Fibroblast of lung (primary cell): ENCODE results near the gene PIK3AP1. TPM values are rescaled to one million over a fixed set of nuclear protein-coding genes. Genes with fewer than 3 reads are reported as not detected.
"Not testable (repeated sequence)": the region's sequence is repeated elsewhere in the genome, so short reads cannot be mapped to it uniquely, and the experiment has no call there.

ENCODE experiments used
- DNase-seq, 2 donors: peaks; one replicate each; pipeline versions ENCODE4 v3.0.0 to v3.0.0-alpha.2; 2010; ENCODE audit warnings: low read depth in 2 of 2
- H2AFZ ChIP-seq: 2 replicates; pipeline ENCODE4 v1.5.1; 2012; ENCODE audit warnings: low read length, control low read depth, inconsistent platforms
- H3K27ac ChIP-seq: 2 replicates; pipeline ENCODE4 v1.5.1; 2011; ENCODE audit warnings: low read length, control low read depth; ENCODE audit not compliant: insufficient read depth
- H3K27me3 ChIP-seq: 2 replicates; pipeline ENCODE4 v1.5.1; 2011; ENCODE audit warnings: mild to moderate bottlenecking, low read length; ENCODE audit not compliant: control insufficient read depth, insufficient read depth
- H3K36me3 ChIP-seq: 2 replicates; pipeline ENCODE4 v1.5.1; 2011; ENCODE audit warnings: low read length; ENCODE audit not compliant: control insufficient read depth, insufficient read depth
- H3K4me1 ChIP-seq: 2 replicates; pipeline ENCODE4 v1.5.1; 2011; ENCODE audit warnings: low read length; ENCODE audit not compliant: control insufficient read depth, insufficient read depth; ENCODE audit errors: extremely low read depth
- H3K4me2 ChIP-seq: 2 replicates; pipeline ENCODE4 v1.5.1; 2011; ENCODE audit warnings: low read length, control low read depth; ENCODE audit not compliant: insufficient read depth; ENCODE audit errors: extremely low read depth
- H3K4me3 ChIP-seq, 4 experiments: fragments of 200-600 bp in 1 of 4; sonication (generic) in 1 of 4; replicated peaks in 1 of 4; 2 replicates each; pipeline ENCODE4 v1.5.1; 2011 to 2016; ENCODE audit warnings: low read length in 4 of 4, low read depth in 3 of 4, mild to moderate bottlenecking in 3 of 4, control low read depth in 2 of 4, inconsistent platforms in 1 of 4, mixed read lengths in 1 of 4; ENCODE audit not compliant: insufficient read depth in 1 of 4; ENCODE audit errors: control extremely low read depth in 1 of 4
- H3K79me2 ChIP-seq: 2 replicates; pipeline ENCODE4 v1.5.1; 2012; ENCODE audit warnings: mild to moderate bottlenecking, low read length, inconsistent platforms; ENCODE audit not compliant: control insufficient read depth, insufficient read depth
- H3K9ac ChIP-seq: 2 replicates; pipeline ENCODE4 v1.5.1; 2011; ENCODE audit warnings: mild to moderate bottlenecking, low read length, control low read depth; ENCODE audit not compliant: insufficient read depth
- H3K9me3 ChIP-seq: 2 replicates; pipeline ENCODE4 v1.5.1; 2012; ENCODE audit warnings: low read depth, low read length; ENCODE audit not compliant: control insufficient read depth, insufficient read depth
- H4K20me1 ChIP-seq: 2 replicates; pipeline ENCODE4 v1.5.1; 2011; ENCODE audit warnings: low read length; ENCODE audit not compliant: control insufficient read depth, insufficient read depth; ENCODE audit errors: extremely low read depth
- EZH2 ChIP-seq: IDR thresholded peaks from 2 replicates; pipeline ENCODE4 v1.5.1; 2012; ENCODE audit warnings: low read length, control low read depth, mild to moderate bottlenecking; ENCODE audit errors: missing control alignments
- polyA plus RNA-seq, 2 donors: library from polyadenylated mRNA; depleted of rRNA in 1 of 2; stranded (reverse) in 1 of 2; unstranded in 1 of 2; fragments of >200 nt; gene quantifications; 2 replicates each; pipeline ENCODE4 v1.2.1, GENCODE V29; 2011 to 2012; ENCODE audit warnings: missing spikeins in 1 of 2
- total RNA-seq: library from RNA; depleted of rRNA; stranded (reverse); fragments of >200 nt; gene quantifications from 2 replicates; pipeline ENCODE4 v1.2.1, GENCODE V29; 2014
- TF ChIP-seq, protein P1 (sequence below), 2 donors: IDR thresholded peaks in 1 of 2; conservative IDR thresholded peaks in 1 of 2; 1 replicate in 1 of 2; 2 replicates in 1 of 2; pipeline ENCODE4 v1.5.1; 2011 to 2012; ENCODE audit warnings: low read length in 2 of 2, control low read depth in 1 of 2, inconsistent platforms in 1 of 2, low read depth in 1 of 2, mild to moderate bottlenecking in 1 of 2

Gene PIK3AP1
- total and polyA plus RNA-seq, 2 donors (not counting 1 experiment from before 2014, with no cell fraction given), result 0.17 to 0.24 TPM

DNA sequence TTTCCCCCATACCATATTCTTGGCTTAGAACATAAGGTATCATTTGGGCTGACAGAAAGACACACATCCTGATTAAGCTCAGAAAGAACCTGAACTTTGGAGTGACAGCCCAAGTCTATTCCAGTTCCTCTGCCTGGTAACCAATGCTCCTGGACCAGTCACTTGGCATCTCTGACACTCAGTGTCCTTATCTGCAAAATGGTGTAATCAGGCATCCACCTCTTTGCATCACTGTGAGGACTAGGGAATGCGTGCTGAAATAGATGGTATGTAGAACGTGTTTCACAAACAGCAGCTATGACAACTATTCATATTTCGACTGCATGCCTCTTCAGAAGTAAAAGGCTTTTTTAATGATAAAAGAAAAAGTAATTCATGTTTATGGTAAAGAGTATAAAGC, 26.2 kb upstream of the PIK3AP1 start:
- no peak for DNase-seq
- no peaks in the 10 kb centered on the region for H3K4me1 ChIP-seq
- TF ChIP-seq, protein P1, sequence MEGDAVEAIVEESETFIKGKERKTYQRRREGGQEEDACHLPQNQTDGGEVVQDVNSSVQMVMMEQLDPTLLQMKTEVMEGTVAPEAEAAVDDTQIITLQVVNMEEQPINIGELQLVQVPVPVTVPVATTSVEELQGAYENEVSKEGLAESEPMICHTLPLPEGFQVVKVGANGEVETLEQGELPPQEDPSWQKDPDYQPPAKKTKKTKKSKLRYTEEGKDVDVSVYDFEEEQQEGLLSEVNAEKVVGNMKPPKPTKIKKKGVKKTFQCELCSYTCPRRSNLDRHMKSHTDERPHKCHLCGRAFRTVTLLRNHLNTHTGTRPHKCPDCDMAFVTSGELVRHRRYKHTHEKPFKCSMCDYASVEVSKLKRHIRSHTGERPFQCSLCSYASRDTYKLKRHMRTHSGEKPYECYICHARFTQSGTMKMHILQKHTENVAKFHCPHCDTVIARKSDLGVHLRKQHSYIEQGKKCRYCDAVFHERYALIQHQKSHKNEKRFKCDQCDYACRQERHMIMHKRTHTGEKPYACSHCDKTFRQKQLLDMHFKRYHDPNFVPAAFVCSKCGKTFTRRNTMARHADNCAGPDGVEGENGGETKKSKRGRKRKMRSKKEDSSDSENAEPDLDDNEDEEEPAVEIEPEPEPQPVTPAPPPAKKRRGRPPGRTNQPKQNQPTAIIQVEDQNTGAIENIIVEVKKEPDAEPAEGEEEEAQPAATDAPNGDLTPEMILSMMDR (conservative IDR thresholded peaks at IDR 0.05 in 1 of 2, IDR thresholded peaks at IDR 0.05 in 1 of 2; ENCODE audit: low read depth in 1 of 2, low read length in 2 of 2), result no peak
- TF ChIP-seq EZH2, result no peak
- H3K27ac ChIP-seq, result no peak overlapping the region
- no peaks in the 10 kb centered on the region for H3K36me3 ChIP-seq
- H2AFZ ChIP-seq, result no peak overlapping the region
- H3K4me2 ChIP-seq, result no peak overlapping the region
- H3K4me3 ChIP-seq, result no peak overlapping the region
- no peaks in the 10 kb centered on the region for H3K27me3 ChIP-seq
- no peaks in the 10 kb centered on the region for H3K79me2 ChIP-seq
- H4K20me1 ChIP-seq, result no peaks in the 10 kb centered on the region
- H3K9ac ChIP-seq, result no peak overlapping the region
- H3K9me3 ChIP-seq, result no peaks in the 10 kb centered on the region

DNA sequence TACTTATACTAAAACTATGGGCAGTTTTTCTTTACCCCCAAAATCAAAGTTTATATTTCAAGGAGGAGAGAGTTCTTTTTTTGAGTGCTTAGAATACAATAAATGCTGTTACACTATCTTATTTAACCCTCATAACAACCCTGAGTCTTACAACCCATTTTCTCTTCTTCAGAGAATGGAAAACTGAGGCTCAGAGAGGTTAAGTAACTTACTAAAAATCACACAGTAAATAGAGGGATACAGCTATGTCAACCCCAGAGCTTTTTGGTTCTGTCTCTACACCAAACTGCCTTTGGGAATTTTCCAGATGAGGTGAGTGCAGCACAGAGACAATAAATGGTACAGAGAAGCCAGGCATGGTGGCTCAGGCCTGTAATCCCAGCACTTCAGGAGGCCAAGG, 25.6 kb upstream of the PIK3AP1 start:
- DNase-seq, result no peak
- Histone ChIP-seq H3K4me3 (no peak overlapping the region), H3K79me2 (no peaks in the 10 kb centered on the region), H3K27me3 (no peaks in the 10 kb centered on the region), H3K4me1 (no peaks in the 10 kb centered on the region), H3K9ac (no peak overlapping the region), H4K20me1 (no peaks in the 10 kb centered on the region), H3K27ac (no peak overlapping the region), H2AFZ (no peak overlapping the region), H3K9me3 (no peaks in the 10 kb centered on the region), H3K4me2 (no peak overlapping the region), H3K36me3 (no peaks in the 10 kb centered on the region)
- TF ChIP-seq, protein P1 (conservative IDR thresholded peaks at IDR 0.05 in 1 of 2, IDR thresholded peaks at IDR 0.05 in 1 of 2; ENCODE audit: low read depth in 1 of 2, low read length in 2 of 2), result no peak
- TF ChIP-seq EZH2, result no peak

DNA sequence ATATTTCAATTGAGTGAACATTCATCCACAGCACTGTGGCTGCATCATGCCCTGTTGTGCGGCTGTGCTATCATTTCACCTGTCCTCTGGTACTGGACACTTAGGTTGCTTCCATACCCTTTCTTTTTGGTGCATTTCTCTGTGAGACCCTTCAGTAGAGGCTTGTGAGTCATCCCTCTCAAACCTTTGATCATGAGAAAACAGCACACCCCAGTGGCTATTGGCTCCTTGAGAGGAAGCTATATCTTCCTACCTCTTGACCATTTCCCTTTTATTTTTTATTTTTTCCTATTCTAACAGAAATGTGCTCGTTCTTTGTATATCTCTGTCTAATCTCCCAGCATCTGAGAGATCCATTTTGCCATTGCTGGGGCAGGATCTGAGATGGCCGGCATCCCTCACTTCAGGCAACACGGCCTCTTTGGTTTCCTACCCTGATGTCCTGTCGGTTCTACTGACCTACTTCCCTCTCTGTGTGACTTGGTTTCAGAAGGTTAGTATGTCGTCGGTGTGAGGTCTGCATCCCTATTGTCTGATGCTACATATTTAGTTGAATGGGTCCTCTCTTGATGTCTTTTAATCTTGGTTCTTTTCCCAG, 23.8 kb upstream of the PIK3AP1 start:
- H3K27me3 ChIP-seq, result no peaks in the 10 kb centered on the region
- peak; percentile 6 to 34 for DNase-seq
- H3K79me2 ChIP-seq, result no peaks in the 10 kb centered on the region
- TF ChIP-seq EZH2, result no peak
- TF ChIP-seq, protein P1 (conservative IDR thresholded peaks at IDR 0.05 in 1 of 2, IDR thresholded peaks at IDR 0.05 in 1 of 2; ENCODE audit: low read depth in 1 of 2, low read length in 2 of 2), result peak; percentile 22 to 32
- H3K27ac ChIP-seq, result no peak overlapping the region
- no peaks in the 10 kb centered on the region for H3K4me1 ChIP-seq
- no peak overlapping the region for H3K9ac ChIP-seq
- H2AFZ ChIP-seq, result no peak overlapping the region
- no peaks in the 10 kb centered on the region for H3K9me3 ChIP-seq
- H4K20me1 ChIP-seq, result no peaks in the 10 kb centered on the region
- H3K36me3 ChIP-seq, result no peaks in the 10 kb centered on the region
- H3K4me3 ChIP-seq, result no peak overlapping the region
- no peak overlapping the region for H3K4me2 ChIP-seq

DNA sequence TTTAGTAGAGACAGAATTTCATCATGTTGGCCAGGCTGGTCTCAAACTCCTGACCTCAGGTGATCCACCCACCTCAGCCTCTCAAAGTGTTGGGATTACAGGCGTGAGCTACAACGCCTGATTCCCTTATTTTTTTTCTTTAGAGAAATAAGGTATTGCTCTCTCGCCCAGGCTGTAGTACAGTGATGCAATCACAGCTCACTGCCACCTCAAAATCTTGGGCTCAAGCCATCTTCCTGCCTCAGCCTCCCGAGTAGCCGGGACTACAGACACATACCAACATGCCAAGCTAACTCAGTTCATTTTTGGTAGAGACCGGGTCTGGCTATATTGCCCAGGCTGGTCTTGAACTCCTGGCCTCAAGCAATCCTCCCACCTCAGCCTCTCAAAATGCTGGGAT, 21.2 kb upstream of the PIK3AP1 start:
- not testable (repeated sequence) for H2AFZ ChIP-seq, H3K27me3 ChIP-seq, H3K27ac ChIP-seq, H3K9me3 ChIP-seq, H3K79me2 ChIP-seq, H3K4me2 ChIP-seq, H4K20me1 ChIP-seq, H3K4me1 ChIP-seq, H3K36me3 ChIP-seq, H3K4me3 ChIP-seq, DNase-seq, H3K9ac ChIP-seq
